GM19324 (cell line): ENCODE results near the gene SLC22A4.
A peak's percentile ranks its signal among the peaks of the same experiment; 100 is the strongest.

Experiments
- ATAC-seq: cut with Tn5 transposase; IDR thresholded peaks from one replicate; pipeline ENCODE4 v1.9.1; 2021; ENCODE audit warnings: mild to moderate bottlenecking, moderate library complexity; ENCODE audit not compliant: unreplicated experiment, low FRiP score

SLC22A4 gene

GRCh38 chr5:132369474-132370180 is 75.4 kb downstream of the SLC22A4 start, which contains the start of gene SLC22A5:
Gene SLC22A5 (plus strand): TSS chr5:132369710. CDS start chr5:132369973, 263 bp downstream.
- ATAC-seq = peak; percentile 84

GRCh38 chr5:132370181-132370970 is 76.2 kb downstream of the SLC22A4 start:
- no peak for ATAC-seq

GRCh38 chr5:132370971-132371602 is 76.9 kb downstream of the SLC22A4 start:
- ATAC-seq = no peak

GRCh38 chr5:132371603-132371994 is 77.4 kb downstream of the SLC22A4 start:
- no peak for ATAC-seq

GRCh38 chr5:132372127-132372526 is 77.9 kb downstream of the SLC22A4 start:
- no peak for ATAC-seq

- ATAC-seq = no peak
Measured at GRCh38 chr5:132372542-132372941, 78.3 kb downstream of the SLC22A4 start.

- ATAC-seq = no peak
Measured at GRCh38 chr5:132375957-132376356, 81.8 kb downstream of the SLC22A4 start.

- ATAC-seq = no peak
Measured at GRCh38 chr5:132376694-132377641, 82.8 kb downstream of the SLC22A4 start.

GRCh38 chr5:132377738-132378137 is 83.5 kb downstream of the SLC22A4 start:
- no peak for ATAC-seq

GRCh38 chr5:132378580-132378979 is 84.4 kb downstream of the SLC22A4 start:
- ATAC-seq = no peak

GRCh38 chr5:132380047-132380446 is 85.9 kb downstream of the SLC22A4 start:
- ATAC-seq = no peak

GRCh38 chr5:132380741-132381140 is 86.5 kb downstream of the SLC22A4 start:
- no peak for ATAC-seq

- no peak for ATAC-seq
Measured at GRCh38 chr5:132381614-132382013, 87.4 kb downstream of the SLC22A4 start.

GRCh38 chr5:132383261-132383660 is 89.1 kb downstream of the SLC22A4 start:
- no peak for ATAC-seq

- ATAC-seq = no peak
Measured at GRCh38 chr5:132383984-132384383, 89.8 kb downstream of the SLC22A4 start.

- ATAC-seq = no peak
Measured at GRCh38 chr5:132384506-132385050, 90.4 kb downstream of the SLC22A4 start.

- no peak for ATAC-seq
Measured at GRCh38 chr5:132385326-132386105, 91.3 kb downstream of the SLC22A4 start.

- peak; percentile 73 for ATAC-seq
Measured at GRCh38 chr5:132386644-132387286, 92.6 kb downstream of the SLC22A4 start.
